Activated CD4-positive, alpha-beta T cell treated with anti-CD3 and anti-CD28 coated beads for 4 hours (primary cell): ENCODE results near the gene PDGFRB.
A peak's percentile ranks its signal among the peaks of the same experiment; 100 is the strongest.

Experiments used
- DNase-seq, 2 donors: peaks; one replicate each; pipeline ENCODE4 v3.0.0-alpha.2; 2020

Gene PDGFRB

GRCh38 chr5:150143350-150144245 lies 12.0 kb downstream of the PDGFRB start:
- no peak for DNase-seq

GRCh38 chr5:150142959-150143349 lies 12.7 kb downstream of the PDGFRB start:
- DNase-seq = no peak

GRCh38 chr5:150142185-150142958 lies 13.3 kb downstream of the PDGFRB start:
- DNase-seq = no peak

GRCh38 chr5:150141544-150142184 lies 14.0 kb downstream of the PDGFRB start:
- DNase-seq = no peak

- no peak for DNase-seq
Observed at GRCh38 chr5:150140830-150141229, 14.8 kb downstream of the PDGFRB start.

- no peak for DNase-seq
Observed at GRCh38 chr5:150139334-150139733, 16.3 kb downstream of the PDGFRB start.

- no peak for DNase-seq
Observed at GRCh38 chr5:150138551-150139265, 16.9 kb downstream of the PDGFRB start.

- DNase-seq = no peak
Observed at GRCh38 chr5:150137997-150138396, 17.6 kb downstream of the PDGFRB start.

GRCh38 chr5:150137168-150137957 lies 18.3 kb downstream of the PDGFRB start:
- DNase-seq = no peak

GRCh38 chr5:150136305-150137167 lies 19.1 kb downstream of the PDGFRB start:
- DNase-seq = no peak

- DNase-seq = no peak
Observed at GRCh38 chr5:150135557-150136304, 19.9 kb downstream of the PDGFRB start.

- no peak for DNase-seq
Observed at GRCh38 chr5:150134198-150134588, 21.5 kb downstream of the PDGFRB start.

- no peak for DNase-seq
Observed at GRCh38 chr5:150133581-150134197, 22.0 kb downstream of the PDGFRB start.

- no peak for DNase-seq
Observed at GRCh38 chr5:150132740-150133139, 22.9 kb downstream of the PDGFRB start.

GRCh38 chr5:150131978-150132694 lies 23.5 kb downstream of the PDGFRB start:
- no peak for DNase-seq

- DNase-seq = no peak
Observed at GRCh38 chr5:150131461-150131860, 24.2 kb downstream of the PDGFRB start.

- DNase-seq = no peak
Observed at GRCh38 chr5:150130493-150130922, 25.1 kb downstream of the PDGFRB start.

GRCh38 chr5:150129813-150130492 lies 25.7 kb downstream of the PDGFRB start:
- DNase-seq = peak in 1 of 2 donors; percentile 28
